ENCODE results near the gene SOD2. TPM values are rescaled to one million over a fixed set of nuclear protein-coding genes. Genes with fewer than 3 reads are reported as not detected.

Gene SOD2
- total RNA-seq, 2 experiments from 2014 or later, result 62.9 to 64.0 TPM

GRCh38 chr6:159688266-159688905 lies 4.7 kb downstream of the SOD2 start:
- peaks cover 45% of the 10 kb centered on the region for H3K4me1 Mint-ChIP-seq
- no peak overlapping the region for H3K27ac Mint-ChIP-seq
- ChIA-PET CTCF (interaction anchor here (2.9 kb wide), 1 partner anchor 13 kb away, joined by 12 read pairs; no protein-coding TSS in a partner anchor), POLR2A (interaction anchor here (0.6 kb wide), 1 partner anchor 1522 kb away, joined by 3 read pairs; no protein-coding TSS in a partner anchor)
- H3K9me3 Mint-ChIP-seq, result no peaks in the 10 kb centered on the region
- H3K27me3 Mint-ChIP-seq, result no peaks in the 10 kb centered on the region
- no peak for DNase-seq
- H3K36me3 Mint-ChIP-seq (ENCODE audit: low read depth), result peaks cover 49% of the 10 kb centered on the region
- no peak overlapping the region for H3K4me3 Mint-ChIP-seq

GRCh38 chr6:159687341-159687740 lies 5.7 kb downstream of the SOD2 start:
- CTCF ChIA-PET, result interaction anchor here (1.6 to 2.9 kb wide), 2 partner anchors 10 to 14 kb away, joined by 3 to 12 read pairs; no protein-coding TSS in a partner anchor
- H3K27me3 Mint-ChIP-seq, result no peaks in the 10 kb centered on the region
- peaks cover 45% of the 10 kb centered on the region for H3K4me1 Mint-ChIP-seq
- no peak overlapping the region for H3K4me3 Mint-ChIP-seq
- no peak overlapping the region for H3K27ac Mint-ChIP-seq
- POLR2A ChIA-PET, result no interaction called here
- H3K36me3 Mint-ChIP-seq (ENCODE audit: low read depth), result peaks cover 52% of the 10 kb centered on the region
- no peaks in the 10 kb centered on the region for H3K9me3 Mint-ChIP-seq
- DNase-seq, result no peak

DNA sequence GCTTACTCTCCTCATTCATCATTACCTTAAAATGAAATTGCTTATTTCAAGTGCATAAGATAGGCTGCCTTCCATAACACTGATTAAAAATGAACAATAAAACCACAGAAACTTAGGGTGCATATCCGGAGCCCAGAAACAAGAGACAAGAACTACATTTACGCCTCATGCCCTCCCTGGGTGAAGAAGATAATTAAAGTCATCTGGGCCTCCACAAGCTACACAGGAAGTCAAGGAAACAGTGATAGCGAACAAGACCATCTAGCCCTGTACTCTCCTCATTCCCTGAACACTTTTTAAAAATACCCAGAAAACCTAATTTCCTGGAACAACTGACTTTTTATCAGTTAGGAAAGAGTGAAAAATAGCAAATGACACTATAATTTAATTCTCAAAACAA lies 6.3 kb downstream of the SOD2 start:
- peaks cover 52% of the 10 kb centered on the region for H3K36me3 Mint-ChIP-seq (ENCODE audit: low read depth)
- H3K4me1 Mint-ChIP-seq, result peaks cover 40% of the 10 kb centered on the region
- no peaks in the 10 kb centered on the region for H3K9me3 Mint-ChIP-seq
- CTCF ChIA-PET, result interaction anchor here (1.6 kb wide), 1 partner anchor 11 kb away, joined by 3 read pairs; no protein-coding TSS in a partner anchor
- POLR2A ChIA-PET, result interaction anchor here (0.6 kb wide), 1 partner anchor 103 kb away, joined by 3 read pairs; no protein-coding TSS in a partner anchor
- H3K27ac Mint-ChIP-seq, result peak overlapping the region; percentile 75
- DNase-seq, result no peak
- no peak overlapping the region for H3K4me3 Mint-ChIP-seq
- no peaks in the 10 kb centered on the region for H3K27me3 Mint-ChIP-seq

- H3K27ac Mint-ChIP-seq, result no peak overlapping the region
Observed at GRCh38 chr6:159686040-159686439, 7.0 kb downstream of the SOD2 start.

GRCh38 chr6:159684013-159684304 lies 9.1 kb downstream of the SOD2 start:
- no peaks in the 10 kb centered on the region for H3K27me3 Mint-ChIP-seq
- no peak overlapping the region for H3K27ac Mint-ChIP-seq
- ChIA-PET POLR2A (no interaction called here), CTCF (no interaction called here)
- peaks cover 60% of the 10 kb centered on the region for H3K36me3 Mint-ChIP-seq (ENCODE audit: low read depth)
- peaks cover 37% of the 10 kb centered on the region for H3K4me1 Mint-ChIP-seq
- H3K9me3 Mint-ChIP-seq, result no peaks in the 10 kb centered on the region
- no peak for DNase-seq
- H3K4me3 Mint-ChIP-seq, result no peak overlapping the region

More at GRCh38 chr6:159686040-159686439, 7.0 kb downstream of the SOD2 start:
- peaks cover 52% of the 10 kb centered on the region for H3K36me3 Mint-ChIP-seq (ENCODE audit: low read depth)
- CTCF ChIA-PET, result interaction anchor here (0.6 to 1.6 kb wide), 2 partner anchors 12 to 827 kb away, joined by 3 read pairs; no protein-coding TSS in a partner anchor
- DNase-seq, result no peak
- H3K27me3 Mint-ChIP-seq, result no peaks in the 10 kb centered on the region
- POLR2A ChIA-PET, result interaction anchor here (0.6 kb wide), 1 partner anchor 104 kb away, joined by 3 read pairs; no protein-coding TSS in a partner anchor
- peaks cover 37% of the 10 kb centered on the region for H3K4me1 Mint-ChIP-seq
- no peak overlapping the region for H3K4me3 Mint-ChIP-seq
- no peaks in the 10 kb centered on the region for H3K9me3 Mint-ChIP-seq

DNA sequence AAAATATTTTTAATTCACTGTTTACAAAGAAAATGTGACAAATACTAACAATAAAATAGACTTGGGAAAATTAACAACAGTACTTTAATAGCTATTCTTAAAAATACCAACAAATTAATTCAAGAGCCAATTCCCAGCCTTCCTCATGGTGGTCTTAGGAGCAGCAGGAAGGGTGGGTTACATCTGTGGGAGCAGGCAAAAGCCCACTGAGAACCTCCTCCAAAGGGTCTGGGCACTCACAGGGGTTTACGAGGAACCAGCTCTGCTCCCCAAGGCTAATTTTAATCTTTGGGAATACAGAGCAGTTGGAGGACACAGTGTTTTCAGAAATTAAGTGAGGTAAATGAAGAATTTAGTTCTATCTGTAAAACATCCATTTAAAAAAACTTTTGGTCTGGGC lies 10.2 kb downstream of the SOD2 start:
- ChIA-PET POLR2A (no interaction called here), CTCF (interaction anchor here (1.9 to 4.7 kb wide), 2 partner anchors 9 to 14 kb away, joined by 4 to 27 read pairs; partner anchors contain the start of gene SOD2)
- no peak for DNase-seq
- Mint-ChIP-seq H3K4me3 (no peak overlapping the region), H3K9me3 (no peaks in the 10 kb centered on the region), H3K27me3 (no peaks in the 10 kb centered on the region), H3K36me3 (ENCODE audit: low read depth) (peaks cover 55% of the 10 kb centered on the region), H3K4me1 (peaks cover 27% of the 10 kb centered on the region), H3K27ac (no peak overlapping the region)

GRCh38 chr6:159682295-159682694 lies 10.7 kb downstream of the SOD2 start:
- peaks cover 52% of the 10 kb centered on the region for H3K36me3 Mint-ChIP-seq (ENCODE audit: low read depth)
- no peak overlapping the region for H3K27ac Mint-ChIP-seq
- no peak overlapping the region for H3K4me3 Mint-ChIP-seq
- H3K27me3 Mint-ChIP-seq, result no peaks in the 10 kb centered on the region
- H3K9me3 Mint-ChIP-seq, result no peaks in the 10 kb centered on the region
- ChIA-PET CTCF (interaction anchor here (1.2 to 4.7 kb wide), 3 partner anchors 9 to 111 kb away, joined by 4 to 27 read pairs (median 4); partner anchors contain the start of gene SOD2), POLR2A (interaction anchor here (0.6 kb wide), 2 partner anchors 44 to 174 kb away, joined by 3 read pairs; no protein-coding TSS in a partner anchor)
- DNase-seq, result no peak
- peaks cover 23% of the 10 kb centered on the region for H3K4me1 Mint-ChIP-seq

- H3K27ac Mint-ChIP-seq, result no peak overlapping the region
- H3K4me1 Mint-ChIP-seq, result peaks cover 15% of the 10 kb centered on the region
Observed at GRCh38 chr6:159681191-159681880, 11.7 kb downstream of the SOD2 start.

DNA sequence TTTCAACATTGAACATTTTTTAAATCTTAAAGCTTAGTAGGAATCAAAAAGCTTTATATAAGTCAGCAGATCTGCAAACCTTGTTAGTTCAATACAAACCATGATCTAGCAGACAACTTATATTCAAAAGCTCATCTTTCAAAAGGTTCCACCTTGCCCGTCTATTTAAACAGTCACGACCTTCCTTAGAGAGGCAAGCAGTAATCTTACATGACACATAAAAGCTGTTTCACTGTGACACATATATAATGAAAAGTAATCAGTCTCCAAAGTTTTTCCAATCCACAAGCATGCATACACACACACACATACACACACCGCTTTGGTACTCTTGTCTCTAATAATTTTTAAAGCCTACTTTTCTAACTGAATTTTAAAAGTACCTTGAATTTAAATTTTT lies 12.9 kb downstream of the SOD2 start:
- Mint-ChIP-seq H3K27ac (no peak overlapping the region), H3K9me3 (peaks cover 3% of the 10 kb centered on the region), H3K4me3 (no peak overlapping the region), H3K27me3 (no peaks in the 10 kb centered on the region), H3K4me1 (peaks cover 14% of the 10 kb centered on the region), H3K36me3 (ENCODE audit: low read depth) (peaks cover 48% of the 10 kb centered on the region)
- CTCF ChIA-PET, result interaction anchor here (0.6 to 4.7 kb wide), 4 partner anchors 12 to 880 kb away, joined by 3 to 27 read pairs (median 3); partner anchors contain the start of gene SOD2
- POLR2A ChIA-PET, result no interaction called here
- no peak for DNase-seq

More at GRCh38 chr6:159681191-159681880, 11.7 kb downstream of the SOD2 start:
- Mint-ChIP-seq H3K9me3 (peaks cover 2% of the 10 kb centered on the region), H3K4me3 (no peak overlapping the region), H3K36me3 (ENCODE audit: low read depth) (peaks cover 52% of the 10 kb centered on the region), H3K27me3 (no peaks in the 10 kb centered on the region)
- no peak for DNase-seq
- POLR2A ChIA-PET, result interaction anchor here (0.6 kb wide), 2 partner anchors 175 to 287 kb away, joined by 3 read pairs; no protein-coding TSS in a partner anchor
- CTCF ChIA-PET, result interaction anchor here (0.9 to 4.7 kb wide), 5 partner anchors 10 to 112 kb away, joined by 3 to 27 read pairs (median 4); partner anchors contain the start of gene SOD2

DNA sequence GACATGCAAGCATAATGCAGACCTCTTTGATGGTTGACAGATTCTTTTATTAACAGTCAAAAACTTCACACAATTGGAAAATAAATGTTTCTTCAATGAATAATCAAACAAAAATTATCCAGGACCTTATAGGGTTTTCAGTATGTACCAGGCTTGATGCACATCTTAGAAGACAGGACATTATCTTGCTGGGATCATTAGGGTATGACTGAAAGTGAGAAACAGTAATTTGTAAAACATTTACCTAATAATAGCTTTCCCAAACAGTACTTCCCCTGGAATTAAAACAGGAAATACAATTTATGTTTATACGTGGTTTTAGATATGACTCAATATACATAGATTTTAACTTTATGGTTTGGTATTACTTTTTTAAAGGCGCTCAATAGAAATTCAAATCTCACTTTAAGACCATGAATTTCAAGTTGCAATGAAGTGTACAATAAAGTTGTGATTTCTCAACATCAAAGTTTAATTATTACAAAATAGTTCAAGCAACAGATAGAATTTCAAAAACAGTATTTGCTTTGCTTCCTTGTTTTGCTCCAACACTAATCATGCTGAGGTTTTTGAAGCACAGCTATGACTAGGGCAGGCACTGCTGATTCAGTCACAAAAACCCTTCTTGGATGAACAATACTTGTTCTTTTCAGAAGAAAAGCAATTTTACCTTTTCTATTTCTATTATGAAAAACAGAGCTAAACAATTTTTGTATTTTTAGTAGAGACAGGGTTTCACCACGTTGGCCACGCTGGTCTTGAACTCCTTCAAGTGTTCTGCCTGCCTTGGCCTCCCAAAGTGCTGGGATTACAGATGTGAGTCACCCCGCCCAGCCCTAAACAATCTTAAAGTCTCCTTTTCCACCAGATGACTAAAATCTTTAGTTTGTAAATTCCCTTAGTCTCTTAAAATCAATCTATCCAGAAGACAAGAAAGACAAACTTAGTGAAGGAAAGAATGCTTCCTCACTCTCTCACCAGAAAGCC lies 13.7 kb downstream of the SOD2 start:
- H3K4me1 Mint-ChIP-seq, result peaks cover 14% of the 10 kb centered on the region
- DNase-seq, result no peak
- H3K9me3 Mint-ChIP-seq, result peaks cover 3% of the 10 kb centered on the region
- ChIA-PET CTCF (interaction anchor here (0.7 to 4.7 kb wide), 2 partner anchors 12 to 879 kb away, joined by 3 to 27 read pairs; partner anchors contain the start of gene SOD2), POLR2A (no interaction called here)
- H3K27me3 Mint-ChIP-seq, result no peaks in the 10 kb centered on the region
- no peak overlapping the region for H3K4me3 Mint-ChIP-seq
- H3K36me3 Mint-ChIP-seq (ENCODE audit: low read depth), result peaks cover 44% of the 10 kb centered on the region
- H3K27ac Mint-ChIP-seq, result peak overlapping the region; percentile 12

- Mint-ChIP-seq H3K36me3 (ENCODE audit: low read depth) (peaks cover 40% of the 10 kb centered on the region), H3K9me3 (peaks cover 3% of the 10 kb centered on the region), H3K4me3 (no peak overlapping the region), H3K27ac (no peak overlapping the region), H3K4me1 (peaks cover 14% of the 10 kb centered on the region), H3K27me3 (no peaks in the 10 kb centered on the region)
- ChIA-PET CTCF (no interaction called here), POLR2A (no interaction called here)
- DNase-seq, result no peak
Observed at GRCh38 chr6:159678574-159678973, 14.5 kb downstream of the SOD2 start.

DNA sequence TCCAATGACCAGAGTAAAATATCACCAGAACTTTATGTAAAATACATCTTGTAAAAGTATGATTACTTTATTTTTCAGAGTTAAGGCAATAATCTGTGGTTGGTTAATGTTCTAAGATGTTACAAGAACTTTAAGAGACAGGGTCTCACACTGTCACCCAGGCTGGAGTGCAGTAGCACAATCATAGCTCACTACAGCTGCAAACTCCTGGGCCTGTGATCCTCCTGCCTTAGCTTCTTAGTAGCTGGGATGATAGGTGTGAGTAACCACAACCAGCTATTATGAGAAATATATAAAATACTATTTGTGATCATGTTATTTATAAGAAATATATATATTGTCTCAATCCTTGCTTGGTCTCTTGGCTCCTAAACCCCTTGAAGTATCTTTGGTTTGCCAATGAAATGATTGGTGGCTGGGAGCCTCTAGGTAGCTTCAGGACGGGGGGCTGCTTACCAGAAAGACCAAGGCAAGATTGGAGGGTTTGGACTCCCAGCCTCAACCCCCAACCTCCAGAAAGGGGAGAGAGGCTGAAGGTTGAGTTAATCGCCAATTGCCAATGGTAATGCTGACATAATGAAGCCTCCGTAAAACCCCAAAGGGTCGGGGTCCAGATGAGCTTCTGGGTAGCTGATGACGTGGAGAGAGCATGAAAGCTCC lies 15.4 kb downstream of the SOD2 start:
- Mint-ChIP-seq H3K4me3 (no peak overlapping the region), H3K9me3 (peaks cover 3% of the 10 kb centered on the region), H3K4me1 (peaks cover 14% of the 10 kb centered on the region), H3K36me3 (ENCODE audit: low read depth) (peaks cover 38% of the 10 kb centered on the region), H3K27me3 (no peaks in the 10 kb centered on the region), H3K27ac (no peak overlapping the region)
- ChIA-PET CTCF (no interaction called here), POLR2A (no interaction called here)
- no peak for DNase-seq
